Heart left ventricle (tissue), 13 donors: ENCODE results near the gene SP4.

Experiments used
- CTCF ChIP-seq, 12 donors: fragments of 200-600 bp; sonication (generic) in 4 of 12; IDR thresholded peaks; one replicate each; pipeline versions ENCODE4 v1.5.0 to v1.8.0; 2018 to 2022; ENCODE audit warnings: antibody characterized with exemption in 12 of 12, mild to moderate bottlenecking in 5 of 12
- POLR2A ChIP-seq, 2 donors: fragments of 450-650 bp; IDR thresholded peaks; one replicate each; pipeline ENCODE4 v1.6.1; 2017; ENCODE audit warnings: antibody characterized with exemption in 2 of 2, mild to moderate bottlenecking in 2 of 2, moderate library complexity in 2 of 2
- donor health status: ischemic (EF 13 %, LVEDD 7.1; RV severe dilation, severe dysfunction).
- donor health status: DM: no; HTN: yes; CAD: no.
- donor health status: DM: no; HTN: no; CAD: no.
- donor health status: ischemic (EF 25% LVEDD 6.9; RV normal size, moderate dysfunction).
- donor health status: ischemic (EF 25% LVEDD 5.7; RV mildly dilated, moderate dysfunction).
- donor health status: ischemic (EF 35%, LVEDD 5.7; RV mildly dilated, moderate dysfunction).
- donor health status: nonischemic (EF 11% LVEDD 7.7; RV severe dilation, severe dysfunction).
- donor health status: DM: yes; HTN: yes; CAD: no.
- donor health status: PGD.
- donor health status: ischemic (EF 29% LVEDD 5.4; RV normal size, mild dysfunction).
- donor health status: nonischemic (EF 23%, LVEDD 6.1; RV moderate dilation, normal function).

GRCh38 chr7:21507627-21508343 lies 79.9 kb downstream of the SP4 start:
- TF ChIP-seq CTCF (IDR thresholded peaks at IDR 0.05) (peak; percentile 54 to 80 (median 66)), POLR2A (IDR thresholded peaks at IDR 0.05) (no peak)
